Fibroblast of the aortic adventitia (primary cell): ENCODE results near the gene GABARAP. TPM values are rescaled to one million over a fixed set of nuclear protein-coding genes. Genes with fewer than 3 reads are reported as not detected.

Source experiments
- DNase-seq: peaks from one replicate; pipeline ENCODE4 v3.0.0-alpha.2; 2010; ENCODE audit warnings: low read depth
- H3K4me3 ChIP-seq: 2 replicates; pipeline ENCODE4 v1.5.1; 2011; ENCODE audit warnings: low read depth, mild to moderate bottlenecking, control low read depth, low read length, moderate library complexity
- CTCF ChIP-seq: IDR thresholded peaks from 2 replicates; pipeline ENCODE4 v1.5.1; 2011; ENCODE audit warnings: mild to moderate bottlenecking, low read length, control low read depth, inconsistent platforms; ENCODE audit not compliant: insufficient read depth
- total RNA-seq: library from RNA; depleted of rRNA; stranded (reverse); fragments of >200 nt; gene quantifications from 2 replicates; pipeline ENCODE4 v1.2.3, GENCODE V29; 2012; ENCODE audit warnings: low replicate concordance

The GABARAP gene
- total RNA-seq, 1 donor, result 420 TPM

- peak overlapping the region; percentile 72 for H3K4me3 ChIP-seq
- no peak for DNase-seq
- no peak for TF ChIP-seq CTCF
Observed at GRCh38 chr17:7216242-7217112, 25.8 kb downstream of the GABARAP start.

- TF ChIP-seq CTCF, result no peak
- no peak for DNase-seq
- peak overlapping the region; percentile 72 for H3K4me3 ChIP-seq
Observed at GRCh38 chr17:7215652-7216180, 26.5 kb downstream of the GABARAP start.

GRCh38 chr17:7215136-7215638 is 27.1 kb downstream of the GABARAP start:
- no peak for TF ChIP-seq CTCF
- H3K4me3 ChIP-seq, result peak overlapping the region; percentile 72
- no peak for DNase-seq

- peak overlapping the region; percentile 70 for H3K4me3 ChIP-seq
- peak; percentile 97 for DNase-seq
- TF ChIP-seq CTCF, result peak; percentile 71
Observed at GRCh38 chr17:7214300-7215135, 27.7 kb downstream of the GABARAP start.

GRCh38 chr17:7213895-7214299 is 28.4 kb downstream of the GABARAP start:
- peak; percentile 44 for TF ChIP-seq CTCF
- peak; percentile 69 for DNase-seq
- peak overlapping the region; percentile 70 for H3K4me3 ChIP-seq

GRCh38 chr17:7211491-7212273 is 30.6 kb downstream of the GABARAP start:
- no peak for TF ChIP-seq CTCF
- peak overlapping the region; percentile 37 for H3K4me3 ChIP-seq
- no peak for DNase-seq
